ENCODE measurements around the gene MACROD2. TPM values are rescaled to one million over a fixed set of nuclear protein-coding genes. Genes with fewer than 3 reads are reported as not detected.

Gene MACROD2
- polyA plus RNA-seq, 2 of the 4 experiments (the other 2 are of a cell fraction) = 0.96 to 1.3 TPM

- no peak for DNase-seq (ENCODE audit: low read depth in 1 of 2, low spot score in 1 of 2)
These were observed 2008.0 kb downstream of the MACROD2 start for GRCh38 chr20:16003310-16003709.

GRCh38 chr20:16004108-16004854 lies 2009.0 kb downstream of the MACROD2 start:
- ATAC-seq (0 out of 6 replicates have a peak, but pooled peaks of 1 of the 2 experiments have one; percentile 24), FAIRE-seq (no peak), DNase-seq (ENCODE audit: low read depth in 1 of 2, low spot score in 1 of 2) (no peak)
- Histone ChIP-seq H3K9me3 (0 out of 3 replicates have a peak, but pooled peaks cover 2% of the 10 kb centered on the region), H3K27ac (no peak overlapping the region), H3K4me3 (no peak overlapping the region), H3K4me2 (no peak overlapping the region), H3K4me1 (no peaks in the 10 kb centered on the region)
- CTCF ChIA-PET = no interaction called here
- no peak for TF ChIP-seq RAD21 (conservative IDR thresholded peaks at IDR 0.05 in 1 of 2, IDR thresholded peaks at IDR 0.05 in 1 of 2)
- no peak for TF ChIP-seq CTCF (IDR thresholded peaks at IDR 0.05)
- TF ChIP-seq E2F6 (IDR thresholded peaks at IDR 0.05; ENCODE audit: borderline replicate concordance, low read depth) = no peak
- TF ChIP-seq FOXS1 (CRISPR knock-in tag; IDR thresholded peaks at IDR 0.05) = no peak
- TF ChIP-seq HES2 (IDR thresholded peaks at IDR 0.05) = no peak
- no peak for TF ChIP-seq EP300 (IDR thresholded peaks at IDR 0.05)
- no peak for TF ChIP-seq SMC3 (IDR thresholded peaks at IDR 0.05)
- TF ChIP-seq CHD2 (IDR thresholded peaks at IDR 0.05; ENCODE audit: low read length, partially characterized antibody) = no peak
- WGBS (ENCODE audit: missing lambda C conversion rate) = 35% methylated on average over 18 of the region's 18 CpGs
- POLR2A ChIA-PET = no interaction called here

More at GRCh38 chr20:16003310-16003709, 2008.0 kb downstream of the MACROD2 start:
- TF ChIP-seq BCL3 (IDR thresholded peaks at IDR 0.05) (no peak), FOXS1 (CRISPR knock-in tag; IDR thresholded peaks at IDR 0.05) (no peak), JUN (IDR thresholded peaks at IDR 0.05) (no peak), FOSB (CRISPR knock-in tag; IDR thresholded peaks at IDR 0.05) (no peak), FOSL2 (IDR thresholded peaks at IDR 0.05) (no peak), FOSL2 (CRISPR knock-in tag; IDR thresholded peaks at IDR 0.05) (no peak), MAZ (IDR thresholded peaks at IDR 0.05; ENCODE audit: borderline replicate concordance, low read depth, low read length) (no peak), HOXB5 (CRISPR knock-in tag; IDR thresholded peaks at IDR 0.05) (no peak), ZNF302 (CRISPR knock-in tag; IDR thresholded peaks at IDR 0.05) (no peak), KDM1A (IDR thresholded peaks at IDR 0.05; ENCODE audit: low read depth) (no peak), MYC (IDR thresholded peaks at IDR 0.05; ENCODE audit: borderline replicate concordance, low read length) (no peak), HOXB13 (CRISPR knock-in tag; IDR thresholded peaks at IDR 0.05; ENCODE audit: low read depth) (no peak), USF2 (IDR thresholded peaks at IDR 0.05) (no peak), ZSCAN20 (CRISPR knock-in tag; IDR thresholded peaks at IDR 0.05) (no peak), ESRRA (IDR thresholded peaks at IDR 0.05; ENCODE audit: borderline replicate concordance, low read length) (no peak), RFX5 (IDR thresholded peaks at IDR 0.05) (no peak), TP53 (CRISPR knock-in tag; IDR thresholded peaks at IDR 0.05) (no peak), TFCP2L1 (CRISPR knock-in tag; IDR thresholded peaks at IDR 0.05) (no peak), NR3C1 (IDR thresholded peaks at IDR 0.05) (no peak)
- Histone ChIP-seq H3K27ac (no peak overlapping the region), H3K4me1 (no peaks in the 10 kb centered on the region), H3K4me3 (no peak overlapping the region), H3K4me2 (no peak overlapping the region), H3K9me3 (peaks cover 8% of the 10 kb centered on the region; the same call in 1 of the 3 replicates)
- 67% methylated on average over 1 of the region's 1 CpG for WGBS (ENCODE audit: missing lambda C conversion rate)
- no peak for FAIRE-seq
- POLR2A ChIA-PET = no interaction called here
- CTCF ChIA-PET = no interaction called here
- ATAC-seq = no peak

Data from A549 (cell line).